T-helper 2 cell treated with Interferon-gamma antibody and Interleukin-4, amounts not matched to agents 100 ng/mL and 5 ng/mL, for 36 hours (primary cell): ENCODE measurements around the gene KIAA1958. TPM values are rescaled to one million over a fixed set of nuclear protein-coding genes. Genes with fewer than 3 reads are reported as not detected.

Experiments
- intact Hi-C: fragments of 100-400 bp; cut with micrococcal nuclease; formaldehyde crosslinking; loops from one replicate; pipeline ENCODE4 v1.15.1; 2023
- total RNA-seq: library from RNA; stranded (reverse); gene quantifications from 2 replicates; pipeline ENCODE4 v1.2.3, GENCODE V29; 2022

The KIAA1958 gene
- total RNA-seq, 1 donor from 2014 or later, result 8.0 TPM

GRCh38 chr9:112711050-112711689, 224.5 kb downstream of the KIAA1958 start:
- intact Hi-C loops, result loop anchor here (10.0 kb wide), 1 partner anchor 536 kb away; the partner anchor contains the start of gene SUSD1

GRCh38 chr9:112712678-112713077, 226.1 kb downstream of the KIAA1958 start:
- intact Hi-C loops, result loop anchor here (10.0 kb wide), 1 partner anchor 538 kb away; the partner anchor contains the start of gene SUSD1

GRCh38 chr9:112717661-112718331, 231.2 kb downstream of the KIAA1958 start, which contains the start of gene INIP:
Gene INIP (minus strand): TSS chr9:112718117. CDS start chr9:112716485, 1,632 bp downstream.
- intact Hi-C loops, result loop anchor here (1.0 to 10.0 kb wide), 12 partner anchors 33 to 1235 kb away; partner anchors contain the start of genes ALAD, ECPAS, FKBP15 and GNG10

Other genes with a start within 250 kb of the KIAA1958 start
- 163 and 165 TPM in 2 replicates for gene PTBP3, start 153.2 kb upstream of the KIAA1958 start, total RNA-seq
- gene HSDL2, start 106.7 kb upstream of the KIAA1958 start, total RNA-seq, result 20.2 and 23.1 TPM in 2 replicates
- 36.1 and 36.3 TPM in 2 replicates for gene INIP, start 231.3 kb downstream of the KIAA1958 start, total RNA-seq